ENCODE results near the gene GPR156. TPM values are rescaled to one million over a fixed set of nuclear protein-coding genes. Genes with fewer than 3 reads are reported as not detected.

GPR156 gene
- total RNA-seq, 2 experiments from 2014 or later = not detected

- DNase-seq (no peak), ATAC-seq (no peak)
- Mint-ChIP-seq H3K27me3 (ENCODE audit: low read depth) (no peaks in the 10 kb centered on the region), H3K27ac (no peak overlapping the region), H3K9me3 (ENCODE audit: insufficient read depth) (peaks cover 9% of the 10 kb centered on the region), H3K36me3 (ENCODE audit: low read depth) (peaks cover 6% of the 10 kb centered on the region), H3K4me3 (no peak overlapping the region), H3K4me1 (ENCODE audit: low read depth) (peaks cover 6% of the 10 kb centered on the region)
- POLR2A ChIA-PET = no interaction called here
- CTCF ChIA-PET = no interaction called here
Measured at GRCh38 chr3:120153294-120153693, 131.7 kb downstream of the GPR156 start.

- ATAC-seq = no peak
- Mint-ChIP-seq H3K9me3 (ENCODE audit: insufficient read depth) (peaks cover 9% of the 10 kb centered on the region), H3K4me3 (no peak overlapping the region), H3K27me3 (ENCODE audit: low read depth) (no peaks in the 10 kb centered on the region), H3K27ac (no peak overlapping the region), H3K4me1 (ENCODE audit: low read depth) (peaks cover 14% of the 10 kb centered on the region), H3K36me3 (ENCODE audit: low read depth) (peaks cover 6% of the 10 kb centered on the region)
- POLR2A ChIA-PET = no interaction called here
- CTCF ChIA-PET = no interaction called here
- no peak for DNase-seq
Measured at GRCh38 chr3:120151791-120152190, 133.2 kb downstream of the GPR156 start.

- ATAC-seq (no peak), DNase-seq (no peak)
- ChIA-PET CTCF (interaction anchor here (0.7 to 3.0 kb wide), 7 partner anchors 22 to 331 kb away, joined by 3 to 61 read pairs (median 6); no protein-coding TSS in a partner anchor), POLR2A (interaction anchor here (1.1 to 1.7 kb wide), 2 partner anchors 53 to 54 kb away, joined by 4 to 6 read pairs; partner anchors contain the start of gene GSK3B)
- Mint-ChIP-seq H3K27ac (no peak overlapping the region), H3K9me3 (ENCODE audit: insufficient read depth) (no peaks in the 10 kb centered on the region), H3K36me3 (ENCODE audit: low read depth) (no peaks in the 10 kb centered on the region), H3K4me3 (no peak overlapping the region), H3K4me1 (ENCODE audit: low read depth) (peaks cover 22% of the 10 kb centered on the region), H3K27me3 (ENCODE audit: low read depth) (no peaks in the 10 kb centered on the region)
Measured at GRCh38 chr3:120148187-120148949, 136.7 kb downstream of the GPR156 start.

GRCh38 chr3:120147072-120147871 lies 137.8 kb downstream of the GPR156 start:
- POLR2A ChIA-PET = interaction anchor here (0.6 to 1.7 kb wide), 6 partner anchors 12 to 334 kb away, joined by 3 to 6 read pairs (median 4); partner anchors contain the start of gene GSK3B
- DNase-seq = peak; percentile 58
- no peaks in the 10 kb centered on the region for H3K9me3 Mint-ChIP-seq (ENCODE audit: insufficient read depth)
- H3K4me1 Mint-ChIP-seq (ENCODE audit: low read depth) = peaks cover 22% of the 10 kb centered on the region
- H3K27ac Mint-ChIP-seq = no peak overlapping the region
- ATAC-seq = peak; percentile 82
- H3K4me3 Mint-ChIP-seq = no peak overlapping the region
- CTCF ChIA-PET = interaction anchor here (0.6 to 3.0 kb wide), 18 partner anchors 13 to 638 kb away, joined by 3 to 61 read pairs (median 4); partner anchors contain the start of gene GSK3B
- no peaks in the 10 kb centered on the region for H3K36me3 Mint-ChIP-seq (ENCODE audit: low read depth)
- H3K27me3 Mint-ChIP-seq (ENCODE audit: low read depth) = no peaks in the 10 kb centered on the region

GRCh38 chr3:120145542-120146285 lies 139.3 kb downstream of the GPR156 start:
- H3K4me3 Mint-ChIP-seq = no peak overlapping the region
- H3K27ac Mint-ChIP-seq = no peak overlapping the region
- H3K9me3 Mint-ChIP-seq (ENCODE audit: insufficient read depth) = no peaks in the 10 kb centered on the region
- ChIA-PET CTCF (interaction anchor here (1.6 to 3.0 kb wide), 3 partner anchors 52 to 315 kb away, joined by 6 to 61 read pairs (median 9); partner anchors contain the start of gene GSK3B), POLR2A (interaction anchor here (1.2 kb wide), 1 partner anchor 50 kb away, joined by 3 read pairs; no protein-coding TSS in a partner anchor)
- peaks cover 22% of the 10 kb centered on the region for H3K4me1 Mint-ChIP-seq (ENCODE audit: low read depth)
- no peaks in the 10 kb centered on the region for H3K36me3 Mint-ChIP-seq (ENCODE audit: low read depth)
- ATAC-seq (no peak), DNase-seq (no peak)
- H3K27me3 Mint-ChIP-seq (ENCODE audit: low read depth) = no peaks in the 10 kb centered on the region

GRCh38 chr3:120144267-120144666 lies 140.8 kb downstream of the GPR156 start:
- H3K27me3 Mint-ChIP-seq (ENCODE audit: low read depth) = no peaks in the 10 kb centered on the region
- POLR2A ChIA-PET = interaction anchor here (1.2 kb wide), 1 partner anchor 49 kb away, joined by 3 read pairs; no protein-coding TSS in a partner anchor
- H3K4me1 Mint-ChIP-seq (ENCODE audit: low read depth) = peaks cover 22% of the 10 kb centered on the region
- H3K27ac Mint-ChIP-seq = no peak overlapping the region
- ATAC-seq = no peak
- H3K9me3 Mint-ChIP-seq (ENCODE audit: insufficient read depth) = no peaks in the 10 kb centered on the region
- CTCF ChIA-PET = no interaction called here
- no peaks in the 10 kb centered on the region for H3K36me3 Mint-ChIP-seq (ENCODE audit: low read depth)
- H3K4me3 Mint-ChIP-seq = no peak overlapping the region
- DNase-seq = no peak

- POLR2A ChIA-PET = no interaction called here
- no peaks in the 10 kb centered on the region for H3K9me3 Mint-ChIP-seq (ENCODE audit: insufficient read depth)
- no peaks in the 10 kb centered on the region for H3K36me3 Mint-ChIP-seq (ENCODE audit: low read depth)
- no peak for DNase-seq
- H3K27me3 Mint-ChIP-seq (ENCODE audit: low read depth) = no peaks in the 10 kb centered on the region
- H3K4me3 Mint-ChIP-seq = no peak overlapping the region
- ATAC-seq = no peak
- CTCF ChIA-PET = no interaction called here
- peaks cover 19% of the 10 kb centered on the region for H3K4me1 Mint-ChIP-seq (ENCODE audit: low read depth)
- no peak overlapping the region for H3K27ac Mint-ChIP-seq
Measured at GRCh38 chr3:120143676-120144075, 141.3 kb downstream of the GPR156 start.

GRCh38 chr3:120142236-120142635 lies 142.8 kb downstream of the GPR156 start:
- DNase-seq (no peak), ATAC-seq (no peak)
- Mint-ChIP-seq H3K4me3 (no peak overlapping the region), H3K9me3 (ENCODE audit: insufficient read depth) (no peaks in the 10 kb centered on the region), H3K4me1 (ENCODE audit: low read depth) (peaks cover 11% of the 10 kb centered on the region), H3K27ac (no peak overlapping the region), H3K36me3 (ENCODE audit: low read depth) (no peaks in the 10 kb centered on the region), H3K27me3 (ENCODE audit: low read depth) (no peaks in the 10 kb centered on the region)
- CTCF ChIA-PET = no interaction called here
- POLR2A ChIA-PET = no interaction called here

GRCh38 chr3:120140098-120140742 lies 144.8 kb downstream of the GPR156 start:
- H3K27ac Mint-ChIP-seq = no peak overlapping the region
- no peak overlapping the region for H3K4me3 Mint-ChIP-seq
- ATAC-seq (no peak), DNase-seq (no peak)
- ChIA-PET CTCF (no interaction called here), POLR2A (interaction anchor here (0.6 kb wide), 1 partner anchor 10 kb away, joined by 3 read pairs; no protein-coding TSS in a partner anchor)
- H3K9me3 Mint-ChIP-seq (ENCODE audit: insufficient read depth) = no peaks in the 10 kb centered on the region
- peaks cover under 1% of the 10 kb centered on the region for H3K4me1 Mint-ChIP-seq (ENCODE audit: low read depth)
- H3K36me3 Mint-ChIP-seq (ENCODE audit: low read depth) = no peaks in the 10 kb centered on the region
- no peaks in the 10 kb centered on the region for H3K27me3 Mint-ChIP-seq (ENCODE audit: low read depth)

- no peaks in the 10 kb centered on the region for H3K4me1 Mint-ChIP-seq (ENCODE audit: low read depth)
- POLR2A ChIA-PET = no interaction called here
- no peaks in the 10 kb centered on the region for H3K36me3 Mint-ChIP-seq (ENCODE audit: low read depth)
- DNase-seq (no peak), ATAC-seq (no peak)
- no peak overlapping the region for H3K27ac Mint-ChIP-seq
- H3K9me3 Mint-ChIP-seq (ENCODE audit: insufficient read depth) = no peaks in the 10 kb centered on the region
- H3K4me3 Mint-ChIP-seq = no peak overlapping the region
- CTCF ChIA-PET = no interaction called here
- no peaks in the 10 kb centered on the region for H3K27me3 Mint-ChIP-seq (ENCODE audit: low read depth)
Measured at GRCh38 chr3:120139140-120139539, 145.9 kb downstream of the GPR156 start.

GRCh38 chr3:120137548-120137947 lies 147.5 kb downstream of the GPR156 start:
- ATAC-seq = no peak
- no peaks in the 10 kb centered on the region for H3K36me3 Mint-ChIP-seq (ENCODE audit: low read depth)
- no peaks in the 10 kb centered on the region for H3K9me3 Mint-ChIP-seq (ENCODE audit: insufficient read depth)
- H3K27me3 Mint-ChIP-seq (ENCODE audit: low read depth) = no peaks in the 10 kb centered on the region
- ChIA-PET POLR2A (no interaction called here), CTCF (no interaction called here)
- H3K27ac Mint-ChIP-seq = no peak overlapping the region
- no peaks in the 10 kb centered on the region for H3K4me1 Mint-ChIP-seq (ENCODE audit: low read depth)
- DNase-seq = no peak
- no peak overlapping the region for H3K4me3 Mint-ChIP-seq

Data from activated CD8-positive, alpha-beta T cell treated with anti-CD3 and anti-CD28 coated beads, Interleukin-2, amount 10 ng/mL, durations not matched to agents 7 days and 5 days (primary cell).